NCI-H2107 treated with DMSO at 0.1 percent for 48 hours (cell line): ENCODE data around the gene UGT1A7.
"Not testable (repeated sequence)": the region's sequence is repeated elsewhere in the genome, so short reads cannot be mapped to it uniquely, and the experiment has no call there.

Source experiments
- DNase-seq: peaks from one replicate; lab custom pipeline; 2025; ENCODE audit not compliant: unreplicated experiment; lab: John Stamatoyannopoulos, UW

UGT1A7 gene

DNA sequence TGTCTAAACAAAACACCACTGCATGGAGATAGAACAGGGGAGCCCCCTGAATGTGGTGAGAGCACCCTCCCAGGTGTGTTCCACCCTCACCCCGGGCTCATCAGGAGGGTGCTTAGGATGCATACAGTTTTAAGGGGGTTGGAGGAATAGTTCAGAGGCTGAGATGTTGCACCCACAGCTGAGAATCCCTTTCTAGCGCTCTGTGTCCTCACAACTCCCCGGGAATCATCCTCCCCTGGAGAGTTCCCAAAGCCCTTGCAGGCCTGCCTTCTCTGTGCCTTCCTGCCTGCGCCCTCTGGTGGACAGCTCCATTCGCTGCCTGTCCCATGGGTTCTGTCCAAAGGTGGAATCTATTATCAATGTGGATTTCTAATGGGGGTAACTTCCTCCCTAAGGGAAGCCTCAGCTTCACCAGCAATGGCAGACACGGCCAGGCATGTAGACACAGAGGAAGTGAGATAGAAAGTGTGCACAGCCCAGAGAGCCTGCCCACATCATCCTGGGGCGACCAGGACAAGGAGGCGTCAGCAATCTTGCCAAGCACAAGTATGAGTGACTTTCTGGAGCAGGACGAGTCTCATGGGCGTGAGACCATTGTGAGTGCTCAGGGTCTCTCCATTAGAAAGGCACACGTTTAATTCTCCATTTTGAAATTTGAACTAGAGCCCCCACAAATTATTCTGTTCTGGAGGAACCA is 29.8 kb downstream of the UGT1A7 start:
- peak; percentile 22 for DNase-seq

- DNase-seq, result no peak
Observed at GRCh38 chr2:233712611-233713261, 31.0 kb downstream of the UGT1A7 start, which contains the start of gene UGT1A5. TSS of gene UGT1A5 (plus strand) at chr2:233712907. CDS start at chr2:233712992, 85 bp downstream.

- DNase-seq, result no peak
Observed at GRCh38 chr2:233713262-233713615, 31.5 kb downstream of the UGT1A7 start.

- no peak for DNase-seq
Observed at GRCh38 chr2:233714121-233714520, 32.4 kb downstream of the UGT1A7 start.

DNA sequence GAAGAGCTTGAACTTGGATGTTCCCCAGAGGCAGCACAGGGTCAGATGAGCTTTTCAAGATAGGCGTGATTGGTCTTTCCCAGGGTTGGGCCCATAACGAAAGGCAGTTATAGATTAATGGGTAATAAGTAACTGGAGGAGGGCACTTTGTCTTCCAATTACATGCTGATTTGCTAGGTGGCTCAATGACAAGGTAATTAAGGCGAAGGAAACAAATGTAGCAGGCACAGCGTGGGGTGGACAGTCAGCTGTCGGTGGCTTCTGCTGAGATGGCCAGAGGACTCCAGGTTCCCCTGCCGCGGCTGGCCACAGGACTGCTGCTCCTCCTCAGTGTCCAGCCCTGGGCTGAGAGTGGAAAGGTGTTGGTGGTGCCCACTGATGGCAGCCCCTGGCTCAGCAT is 36.9 kb downstream of the UGT1A7 start, which contains the start of gene UGT1A4:
Gene UGT1A4 (plus strand): TSS at position 185 of the 400 bp plus-strand sequence. CDS start 85 bp downstream, at position 270.
- no peak for DNase-seq

DNA sequence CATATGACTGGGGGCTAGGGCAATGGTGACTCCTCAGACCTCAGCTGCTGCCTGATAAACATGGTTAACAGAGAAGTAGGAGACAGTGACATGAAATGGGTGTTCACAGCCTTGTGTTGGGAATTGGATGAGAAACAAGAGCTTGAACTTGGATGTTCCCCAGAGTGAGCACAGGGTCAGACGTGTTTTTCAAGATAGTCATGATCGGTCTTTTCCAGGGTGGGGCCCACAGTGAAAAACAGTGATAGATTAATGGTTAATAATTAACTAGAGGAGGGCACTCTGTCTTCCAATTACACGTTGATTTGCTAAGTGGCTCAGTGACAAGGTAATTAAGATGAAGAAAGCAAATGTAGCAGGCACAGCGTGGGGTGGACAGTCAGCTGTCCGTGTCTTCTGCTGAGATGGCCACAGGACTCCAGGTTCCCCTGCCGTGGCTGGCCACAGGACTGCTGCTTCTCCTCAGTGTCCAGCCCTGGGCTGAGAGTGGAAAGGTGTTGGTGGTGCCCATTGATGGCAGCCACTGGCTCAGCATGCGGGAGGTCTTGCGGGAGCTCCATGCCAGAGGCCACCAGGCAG is 47.1 kb downstream of the UGT1A7 start, which contains the start of gene UGT1A3:
Gene UGT1A3 (plus strand): TSS at position 320 of the 579 bp plus-strand sequence. CDS start 85 bp downstream, at position 405.
- no peak for DNase-seq

GRCh38 chr2:233736868-233737653 is 55.4 kb downstream of the UGT1A7 start:
- not testable (repeated sequence) for DNase-seq

- DNase-seq, result no peak
Observed at GRCh38 chr2:233740870-233741269, 59.2 kb downstream of the UGT1A7 start.

DNA sequence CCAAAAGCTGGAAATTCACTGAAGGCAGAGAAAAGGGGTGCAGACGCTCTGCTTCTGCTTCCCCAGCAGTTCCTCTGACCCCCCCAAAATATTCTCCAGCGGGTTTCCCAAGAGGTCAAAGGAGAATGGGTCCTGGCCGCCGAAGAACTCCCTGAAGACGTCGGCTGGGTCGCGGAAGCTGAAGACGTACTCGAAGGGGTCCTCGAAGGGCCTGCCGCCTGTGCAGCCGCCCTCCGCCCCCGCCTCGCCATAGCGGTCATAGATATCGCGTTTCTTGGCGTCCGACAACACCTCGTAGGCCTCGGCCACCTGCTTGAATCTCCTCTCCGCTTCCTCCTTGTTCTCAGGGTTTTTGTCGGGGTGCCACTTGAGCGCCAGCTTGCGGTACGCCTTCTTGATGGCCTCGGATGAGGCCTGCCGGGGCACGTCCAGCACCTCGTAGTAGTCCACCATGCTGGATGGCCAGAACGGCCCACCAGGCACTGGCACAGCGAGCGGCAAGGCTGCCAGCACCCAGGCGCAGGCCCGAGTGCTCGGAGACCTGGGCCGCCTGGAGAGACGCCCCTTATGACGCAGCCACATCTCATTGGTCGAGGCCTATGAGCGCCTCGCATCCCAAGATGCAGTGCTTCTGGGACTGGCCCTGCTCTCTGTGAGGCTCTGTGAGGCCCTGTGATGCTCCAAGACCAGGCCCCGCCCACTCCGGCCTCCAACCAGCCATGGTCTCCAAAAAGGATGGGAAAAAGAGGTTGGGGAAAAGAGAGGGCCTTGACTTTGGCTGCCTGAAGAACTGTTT is 62.0 kb downstream of the UGT1A7 start:
- DNase-seq, result no peak

DNA sequence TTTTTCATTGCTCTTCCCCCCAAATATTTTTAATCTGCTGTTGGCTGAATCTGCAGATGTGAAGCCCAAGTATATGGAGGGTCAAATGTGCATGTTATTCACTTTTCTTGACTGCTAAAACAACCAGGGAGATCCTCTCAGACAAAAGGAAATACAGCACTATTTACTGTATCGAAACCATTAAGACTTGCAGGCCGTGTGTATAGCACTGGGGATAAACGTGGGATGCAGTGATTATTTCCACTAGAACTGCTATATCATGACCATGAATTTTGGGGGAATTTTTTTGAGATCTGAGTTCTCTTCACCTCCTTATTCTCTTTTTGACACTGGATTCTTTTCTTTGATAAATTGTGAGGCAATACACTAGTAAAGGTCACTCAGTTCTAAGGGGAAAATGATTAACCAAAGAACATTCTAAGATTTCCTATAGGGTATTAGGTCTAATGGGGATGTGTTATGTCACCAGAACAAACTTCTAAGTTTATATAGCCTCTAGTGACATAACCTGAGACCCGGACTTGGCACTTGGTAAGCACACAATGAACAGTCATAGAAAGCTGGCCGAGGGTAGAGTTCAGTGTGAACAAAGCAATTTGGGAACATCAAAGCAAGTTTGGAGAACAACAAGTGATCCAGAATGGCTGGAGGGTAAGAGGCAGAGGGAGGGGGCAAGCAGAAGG is 63.5 kb downstream of the UGT1A7 start:
- DNase-seq, result no peak

DNA sequence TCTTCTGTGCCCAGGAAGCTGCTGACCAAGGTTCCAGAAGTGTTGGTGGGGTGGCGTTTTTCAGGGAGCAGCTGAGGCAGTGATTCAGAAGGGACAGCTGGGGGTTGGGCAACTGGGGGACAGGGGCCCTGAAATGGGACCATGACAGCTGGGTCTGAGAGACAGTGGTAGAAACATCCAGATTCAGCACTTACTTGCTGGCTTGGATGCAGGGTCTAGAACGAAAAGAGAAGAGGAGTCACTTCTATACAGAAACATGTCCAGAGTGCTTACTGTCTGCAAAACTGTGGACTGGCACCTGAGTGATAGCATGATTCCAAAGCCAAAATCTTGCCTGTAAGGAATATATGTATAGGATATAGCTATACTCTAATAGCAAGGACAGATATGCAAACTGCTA is 64.1 kb downstream of the UGT1A7 start:
- DNase-seq, result not testable (repeated sequence)

- no peak for DNase-seq
Observed at GRCh38 chr2:233746475-233747282, 65.0 kb downstream of the UGT1A7 start.

DNA sequence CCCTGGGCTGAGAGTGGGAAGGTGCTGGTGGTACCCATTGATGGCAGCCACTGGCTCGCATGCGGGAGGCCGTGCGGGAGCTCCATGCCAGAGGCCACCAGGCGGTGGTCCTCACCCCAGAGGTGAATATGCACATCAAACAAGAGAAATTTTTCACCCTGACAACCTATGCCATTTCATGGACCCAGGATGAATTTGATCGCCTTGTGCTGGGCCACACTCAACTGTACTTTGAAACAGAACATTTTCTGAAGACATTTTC is 65.5 kb downstream of the UGT1A7 start:
- DNase-seq, result no peak

GRCh38 chr2:233750689-233751088 is 69.0 kb downstream of the UGT1A7 start:
- not testable (repeated sequence) for DNase-seq

DNA sequence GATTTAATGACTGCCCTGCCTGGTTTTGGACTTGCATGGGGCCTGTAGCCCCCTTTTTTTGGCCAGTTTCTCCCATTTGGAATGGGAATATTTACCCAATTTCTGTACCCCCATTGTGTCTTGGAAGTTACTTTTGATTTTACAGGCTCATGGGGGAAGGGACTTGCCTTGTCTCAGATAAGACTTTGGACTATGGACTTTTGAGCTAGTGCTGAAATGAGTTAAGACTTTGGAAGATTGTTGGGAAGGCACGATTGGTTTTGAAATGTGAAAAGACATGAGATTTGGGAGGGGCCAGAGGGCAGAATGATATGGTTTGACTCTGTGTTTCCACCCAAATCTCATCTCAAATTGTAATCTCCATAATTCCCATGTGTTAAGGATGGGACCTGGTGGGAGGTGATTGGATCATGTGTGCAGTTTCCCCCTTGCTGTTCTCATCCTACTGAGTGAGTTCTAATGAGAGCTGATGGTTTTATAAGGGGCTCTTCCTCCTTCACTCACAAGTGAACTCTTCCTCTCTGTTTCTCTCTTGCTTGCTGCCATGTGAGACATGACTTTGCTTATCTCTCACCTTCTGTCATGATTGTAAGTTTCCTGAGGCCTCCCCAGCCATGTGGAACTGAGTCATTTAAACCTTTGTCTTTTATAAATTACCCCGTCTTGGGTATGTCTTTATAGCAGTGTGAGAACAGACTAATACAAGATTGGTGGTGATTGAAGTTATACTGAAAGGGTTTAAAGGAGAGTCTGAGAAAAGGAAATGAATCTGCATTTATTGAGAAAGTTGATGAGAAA is 69.7 kb downstream of the UGT1A7 start:
- DNase-seq, result not testable (repeated sequence)

GRCh38 chr2:233754872-233755611 is 73.3 kb downstream of the UGT1A7 start:
- DNase-seq, result no peak

DNA sequence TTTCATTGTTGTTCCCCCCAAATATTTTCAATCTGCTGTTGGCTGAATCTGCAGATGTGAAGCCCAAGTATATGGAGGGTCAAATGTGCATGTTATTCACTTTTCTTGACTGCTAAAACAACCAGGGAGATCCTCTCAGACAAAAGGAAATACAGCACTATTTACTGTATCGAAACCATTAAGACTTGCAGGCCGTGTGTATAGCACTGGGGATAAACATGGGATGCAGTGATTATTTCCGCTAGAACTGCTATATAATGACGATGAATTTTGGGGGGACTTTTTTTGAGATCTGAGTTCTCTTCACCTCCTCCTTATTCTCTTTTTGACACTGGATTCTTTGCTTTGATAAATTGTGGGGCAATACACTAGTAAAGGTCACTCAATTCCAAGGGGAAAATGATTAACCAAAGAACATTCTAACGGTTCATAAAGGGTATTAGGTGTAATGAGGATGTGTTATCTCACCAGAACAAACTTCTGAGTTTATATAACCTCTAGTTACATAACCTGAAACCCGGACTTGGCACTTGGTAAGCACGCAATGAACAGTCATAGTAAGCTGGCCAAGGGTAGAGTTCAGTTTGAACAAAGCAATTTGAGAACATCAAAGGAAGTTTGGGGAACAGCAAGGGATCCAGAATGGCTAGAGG is 74.9 kb downstream of the UGT1A7 start:
- no peak for DNase-seq
